HG03159 (cell line): ENCODE data around the gene SIGLEC15.
"Not testable (repeated sequence)": the region's sequence is repeated elsewhere in the genome, so short reads cannot be mapped to it uniquely, and the experiment has no call there.

ENCODE experiments used
- ATAC-seq: cut with Tn5 transposase; IDR thresholded peaks from one replicate; pipeline ENCODE4 v1.9.1; 2021; ENCODE audit warnings: mild to moderate bottlenecking, moderate library complexity; ENCODE audit not compliant: unreplicated experiment

SIGLEC15 gene

DNA sequence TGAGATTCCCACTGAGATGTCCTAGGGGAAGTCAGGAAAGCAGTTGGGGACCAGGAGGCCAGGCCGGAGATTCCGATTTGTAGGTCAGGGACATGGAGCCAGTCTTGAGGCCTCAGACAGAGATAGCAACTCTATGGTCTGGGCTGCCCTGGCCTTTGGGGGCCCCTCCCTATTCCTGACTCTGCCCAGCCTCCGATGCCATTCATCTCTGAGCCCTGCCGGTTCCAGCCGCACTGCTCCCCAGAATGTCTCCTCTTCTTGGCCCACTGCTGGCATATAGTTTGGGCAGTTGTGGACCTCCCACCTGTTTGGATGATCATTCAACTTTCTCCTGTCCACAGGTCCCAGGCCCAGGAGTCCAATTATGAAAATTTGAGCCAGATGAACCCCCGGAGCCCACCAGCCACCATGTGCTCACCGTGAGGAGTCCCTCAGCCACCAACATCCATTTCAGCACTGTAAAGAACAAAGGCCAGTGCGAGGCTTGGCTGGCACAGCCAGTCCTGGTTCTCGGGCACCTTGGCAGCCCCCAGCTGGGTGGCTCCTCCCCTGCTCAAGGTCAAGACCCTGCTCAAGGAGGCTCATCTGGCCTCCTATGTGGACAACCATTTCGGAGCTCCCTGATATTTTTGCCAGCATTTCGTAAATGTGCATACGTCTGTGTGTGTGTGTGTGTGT, 16.4 kb downstream of the SIGLEC15 start:
- ATAC-seq, result no peak

GRCh38 chr18:45843019-45843418, 17.5 kb downstream of the SIGLEC15 start:
- no peak for ATAC-seq

- ATAC-seq, result no peak
Measured at GRCh38 chr18:45844938-45845337, 19.5 kb downstream of the SIGLEC15 start.

GRCh38 chr18:45845410-45845809, 19.9 kb downstream of the SIGLEC15 start:
- no peak for ATAC-seq

DNA sequence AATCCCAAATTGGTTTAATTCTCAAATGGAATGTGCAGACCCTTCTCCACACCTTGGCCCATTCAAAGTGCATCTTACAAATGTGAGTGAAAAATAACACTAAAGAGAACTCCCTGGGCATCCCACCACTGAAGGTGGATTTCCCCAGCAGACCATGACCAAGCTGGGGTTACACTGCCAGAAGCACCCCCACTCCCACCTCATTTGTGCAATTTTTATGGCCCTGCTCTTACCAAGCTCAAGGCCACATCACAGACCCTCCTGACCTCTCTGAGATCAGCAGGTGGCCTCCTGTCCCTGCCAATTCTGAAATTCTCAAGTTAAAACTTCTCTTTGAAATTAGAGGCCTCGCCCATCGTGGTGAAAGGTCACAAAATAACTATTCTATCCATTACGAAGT, 21.6 kb downstream of the SIGLEC15 start:
- no peak for ATAC-seq

DNA sequence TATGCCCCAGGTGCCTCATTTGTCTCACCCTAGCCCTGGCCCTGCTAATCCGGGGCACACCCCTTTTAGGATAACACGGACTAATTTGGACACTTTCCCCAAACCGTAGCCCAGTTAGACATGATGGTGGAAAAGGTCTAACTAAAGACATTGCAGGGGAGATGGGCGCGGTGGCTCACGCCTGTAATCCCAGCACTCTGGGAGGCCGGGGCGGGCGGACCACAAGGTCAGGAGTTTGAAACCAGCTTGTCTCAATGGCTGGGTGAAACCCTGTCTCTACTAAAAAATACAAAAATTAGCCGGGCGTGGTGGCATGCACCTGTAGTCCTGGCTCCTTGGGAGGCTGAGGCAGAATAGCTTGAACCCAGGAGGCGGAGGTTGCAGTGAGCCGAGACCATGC, 23.2 kb downstream of the SIGLEC15 start:
- ATAC-seq, result not testable (repeated sequence)

GRCh38 chr18:45849529-45849928, 24.1 kb downstream of the SIGLEC15 start:
- no peak for ATAC-seq

DNA sequence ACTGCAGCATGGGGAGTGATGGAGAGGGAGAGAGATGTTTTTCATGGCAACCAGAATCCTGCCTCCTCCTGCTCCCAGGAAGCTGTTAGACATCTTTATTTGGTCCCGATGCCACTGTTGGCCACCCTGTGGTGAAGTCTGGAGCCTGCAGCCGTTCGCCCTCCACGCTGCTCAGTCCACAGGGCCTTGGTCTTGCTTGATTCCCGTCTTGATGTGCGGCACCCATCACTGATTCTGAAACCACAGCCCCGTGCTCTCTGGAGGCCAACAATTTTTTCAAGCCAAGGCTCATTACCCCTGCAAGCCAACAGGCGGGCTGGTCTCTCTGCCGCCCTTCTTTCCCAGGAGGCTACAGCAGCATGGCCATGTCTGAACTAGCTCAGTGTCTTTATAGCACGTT, 24.5 kb downstream of the SIGLEC15 start:
- ATAC-seq, result no peak

DNA sequence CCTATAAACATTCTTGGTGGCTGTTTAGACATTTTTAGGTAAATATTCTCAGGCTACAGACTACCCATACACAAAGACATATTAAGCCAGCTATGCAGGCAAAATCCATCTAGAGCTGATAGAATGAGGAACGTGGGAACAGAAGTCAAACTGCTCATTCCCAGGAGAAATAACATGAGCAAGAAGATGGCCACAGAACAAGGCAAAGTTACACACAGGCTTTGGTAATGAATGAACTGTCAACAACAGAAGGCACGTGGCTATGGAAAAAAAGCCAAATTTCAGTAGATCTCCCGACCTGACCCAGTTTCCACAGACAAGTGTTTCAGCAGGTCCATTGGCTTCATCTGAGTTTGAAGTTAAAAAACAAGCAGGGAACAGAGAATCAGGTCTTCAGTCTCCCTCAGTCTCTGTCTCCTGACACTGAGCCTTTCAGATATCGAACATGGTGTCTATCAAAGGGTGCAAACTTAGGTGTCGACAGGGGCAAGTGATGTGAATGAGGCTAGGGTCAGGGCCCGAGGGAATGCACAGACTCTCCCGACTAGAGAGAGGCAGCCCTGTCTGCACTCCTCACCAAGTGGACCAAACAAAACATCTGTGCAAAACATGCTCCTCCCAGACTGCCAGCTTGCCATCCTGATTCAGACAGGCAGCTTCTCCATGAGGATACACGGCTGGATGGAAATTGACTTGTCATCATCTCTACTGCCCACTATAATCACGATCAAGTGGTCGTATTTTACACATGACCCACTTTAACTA, 25.9 kb downstream of the SIGLEC15 start:
- no peak for ATAC-seq

- ATAC-seq, result no peak
Measured at GRCh38 chr18:45852631-45853030, 27.2 kb downstream of the SIGLEC15 start.

- no peak for ATAC-seq
Measured at GRCh38 chr18:45854036-45854586, 28.6 kb downstream of the SIGLEC15 start.

DNA sequence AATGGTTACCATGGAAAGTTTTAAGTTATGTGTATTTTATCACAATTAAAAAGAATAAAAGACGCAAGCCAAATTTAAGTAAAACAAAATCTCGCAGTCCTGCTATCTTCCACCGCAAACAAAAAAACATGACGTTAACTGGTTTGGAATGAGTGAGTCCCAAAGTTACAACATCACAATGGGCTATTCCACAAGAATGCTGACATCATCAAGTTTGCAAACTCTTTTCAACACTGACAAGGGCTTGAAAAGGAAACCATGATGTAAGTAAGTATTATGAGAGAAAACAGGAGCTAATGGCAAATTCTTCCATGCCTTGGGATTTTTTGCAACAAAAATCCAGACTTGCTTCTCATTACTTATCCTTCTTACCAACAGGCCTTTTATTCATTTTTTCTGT, 31.1 kb downstream of the SIGLEC15 start:
- no peak for ATAC-seq

DNA sequence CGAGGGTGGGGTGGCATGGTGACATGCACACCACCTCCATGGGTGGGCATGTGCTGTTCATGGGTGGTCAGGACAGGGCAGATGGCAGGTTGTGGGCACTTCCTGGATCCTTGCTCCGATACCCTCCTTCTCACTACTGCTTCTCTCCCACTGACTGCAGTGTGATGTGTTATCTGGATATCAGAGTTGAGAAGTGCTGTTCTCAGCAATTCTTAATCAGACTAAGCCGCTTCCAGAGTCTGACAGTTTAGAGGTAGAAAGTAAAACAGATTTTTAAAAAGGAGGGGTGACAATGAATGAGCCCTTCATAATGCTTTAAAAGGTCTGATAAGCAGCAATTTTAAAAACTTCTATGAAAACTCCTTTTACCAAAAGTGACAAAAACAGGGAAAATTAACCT, 33.9 kb downstream of the SIGLEC15 start:
- ATAC-seq, result no peak

- ATAC-seq, result no peak
Measured at GRCh38 chr18:45860492-45860891, 35.0 kb downstream of the SIGLEC15 start.

DNA sequence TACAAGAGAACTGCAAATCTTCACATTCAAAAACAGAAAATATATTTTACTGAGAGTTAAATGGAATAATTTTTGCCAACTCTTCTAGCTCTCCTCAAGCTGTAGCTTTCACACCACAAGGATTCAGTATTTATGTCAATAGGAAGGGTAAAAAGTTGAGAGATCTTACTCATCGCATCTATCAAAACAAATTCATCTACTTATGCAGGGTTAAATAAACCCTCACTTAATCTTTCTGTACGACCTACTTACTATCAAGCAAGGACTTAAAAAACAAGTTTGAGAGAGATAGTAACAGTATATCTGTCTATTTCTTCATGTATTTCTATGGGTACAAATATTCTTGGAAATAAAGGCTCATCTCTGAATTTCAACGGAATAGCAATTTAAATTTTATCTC, 35.5 kb downstream of the SIGLEC15 start:
- ATAC-seq, result no peak

DNA sequence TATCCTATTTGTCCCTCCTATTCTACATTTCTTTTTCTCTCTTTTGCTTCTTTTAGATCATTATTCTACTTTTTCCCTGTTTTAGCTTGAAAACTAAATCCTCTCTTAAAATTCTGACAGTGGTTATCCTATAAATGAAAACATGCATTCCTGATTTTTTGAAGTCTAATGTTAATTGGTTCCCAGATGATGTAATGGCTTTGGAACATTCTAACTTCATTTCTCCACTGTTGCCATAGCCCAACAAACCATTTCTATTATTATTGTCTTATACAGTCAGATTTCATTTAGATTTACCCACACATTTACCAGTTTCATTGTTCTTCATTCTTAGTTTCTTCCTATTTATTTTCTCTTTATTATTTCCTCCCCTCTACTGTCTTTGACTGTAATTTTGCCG, 36.5 kb downstream of the SIGLEC15 start:
- no peak for ATAC-seq

DNA sequence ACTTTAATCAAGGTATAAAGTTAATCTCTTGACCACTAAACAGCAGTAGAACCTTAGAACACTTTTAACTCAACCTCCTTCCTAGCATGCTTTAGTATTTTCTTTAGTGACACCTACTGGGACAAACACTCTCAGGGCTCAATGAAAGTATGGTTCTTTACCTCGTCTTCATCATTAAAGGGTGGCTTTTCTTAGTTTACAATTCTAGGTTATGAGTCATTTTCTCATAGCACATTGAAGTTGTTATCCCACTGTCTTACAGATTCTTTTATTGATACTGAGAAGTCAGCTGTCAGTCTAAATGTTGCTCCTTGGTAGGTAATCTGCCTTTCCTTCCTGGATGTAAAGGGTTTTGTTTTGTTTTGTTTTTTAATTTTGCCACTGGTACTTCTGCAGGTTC, 38.0 kb downstream of the SIGLEC15 start:
- no peak for ATAC-seq

DNA sequence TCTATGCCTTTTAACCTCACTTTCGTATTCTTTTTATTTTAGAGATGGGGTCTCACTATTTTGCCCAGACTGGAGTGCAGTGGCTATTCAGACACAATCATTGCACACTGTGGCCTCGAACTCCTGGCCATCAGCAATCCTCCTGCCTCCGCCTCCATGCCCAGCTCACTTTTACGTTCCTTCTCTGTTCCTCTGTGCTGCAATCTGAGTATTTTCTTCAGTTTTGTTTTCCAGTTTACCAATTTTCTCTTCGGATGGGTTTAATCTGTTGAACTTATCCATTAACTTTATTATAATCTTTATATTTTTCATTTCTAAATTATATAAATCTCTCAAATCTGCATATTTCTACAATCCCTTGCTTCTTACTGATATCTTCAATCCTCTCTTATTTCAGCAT, 38.6 kb downstream of the SIGLEC15 start:
- no peak for ATAC-seq

DNA sequence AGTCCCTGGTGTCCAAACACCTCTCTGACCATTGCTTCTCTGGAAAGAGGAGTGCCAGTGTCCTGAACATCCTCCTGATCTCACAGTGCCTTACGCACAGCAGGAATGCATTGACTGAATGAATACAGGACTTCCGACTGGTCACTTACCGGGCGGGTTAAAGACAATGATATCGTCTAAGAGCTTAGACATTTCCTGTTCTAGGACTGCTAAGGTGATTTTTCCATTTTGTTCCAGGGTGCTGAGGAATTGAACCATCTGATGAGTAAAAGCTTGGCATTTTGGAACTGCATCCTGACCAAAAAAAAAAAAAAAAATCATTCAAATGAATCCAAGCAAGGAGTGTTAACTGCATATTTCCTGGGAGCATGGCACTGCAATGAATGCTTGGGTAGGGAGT, 40.0 kb downstream of the SIGLEC15 start:
- ATAC-seq, result no peak

- ATAC-seq, result no peak
Measured at GRCh38 chr18:45870419-45870818, 44.9 kb downstream of the SIGLEC15 start.

GRCh38 chr18:45871431-45872084, 46.1 kb downstream of the SIGLEC15 start:
- ATAC-seq, result no peak
